ENCODE results near the gene HSD17B11. TPM values are rescaled to one million over a fixed set of nuclear protein-coding genes. Genes with fewer than 3 reads are reported as not detected.
"Not testable (repeated sequence)": the region's sequence is repeated elsewhere in the genome, so short reads cannot be mapped to it uniquely, and the experiment has no call there.

The HSD17B11 gene
- total RNA-seq, 1 donor, result 49.6 TPM

GRCh38 chr4:87390551-87390890, 467 bp downstream of the HSD17B11 start:
- no peaks in the 10 kb centered on the region for H4K20me1 ChIP-seq (ENCODE audit: insufficient read depth, low read length)
- H3K4me1 ChIP-seq (ENCODE audit: insufficient read depth, low read length), result peaks cover 17% of the 10 kb centered on the region
- peak overlapping the region; percentile 35 for H3K27ac ChIP-seq (ENCODE audit: low read depth, low read length)
- no peaks in the 10 kb centered on the region for H3K9me3 ChIP-seq (ENCODE audit: low read depth, low read length)
- peaks cover 33% of the 10 kb centered on the region for H3K79me2 ChIP-seq (ENCODE audit: insufficient read depth, low read length)
- no peaks in the 10 kb centered on the region for H3K36me3 ChIP-seq (ENCODE audit: insufficient read depth, low read length)
- H3K4me2 ChIP-seq (ENCODE audit: insufficient read depth, low read length), result peak overlapping the region; percentile 86
- no peak for DNase-seq (ENCODE audit: insufficient read length, low spot score, missing footprints)
- peak overlapping the region; percentile 93 for H2AFZ ChIP-seq (ENCODE audit: low read length)
- peak overlapping the region; percentile 78 for H3K4me3 ChIP-seq (ENCODE audit: insufficient read depth, low read length)
- TF ChIP-seq, protein P1, sequence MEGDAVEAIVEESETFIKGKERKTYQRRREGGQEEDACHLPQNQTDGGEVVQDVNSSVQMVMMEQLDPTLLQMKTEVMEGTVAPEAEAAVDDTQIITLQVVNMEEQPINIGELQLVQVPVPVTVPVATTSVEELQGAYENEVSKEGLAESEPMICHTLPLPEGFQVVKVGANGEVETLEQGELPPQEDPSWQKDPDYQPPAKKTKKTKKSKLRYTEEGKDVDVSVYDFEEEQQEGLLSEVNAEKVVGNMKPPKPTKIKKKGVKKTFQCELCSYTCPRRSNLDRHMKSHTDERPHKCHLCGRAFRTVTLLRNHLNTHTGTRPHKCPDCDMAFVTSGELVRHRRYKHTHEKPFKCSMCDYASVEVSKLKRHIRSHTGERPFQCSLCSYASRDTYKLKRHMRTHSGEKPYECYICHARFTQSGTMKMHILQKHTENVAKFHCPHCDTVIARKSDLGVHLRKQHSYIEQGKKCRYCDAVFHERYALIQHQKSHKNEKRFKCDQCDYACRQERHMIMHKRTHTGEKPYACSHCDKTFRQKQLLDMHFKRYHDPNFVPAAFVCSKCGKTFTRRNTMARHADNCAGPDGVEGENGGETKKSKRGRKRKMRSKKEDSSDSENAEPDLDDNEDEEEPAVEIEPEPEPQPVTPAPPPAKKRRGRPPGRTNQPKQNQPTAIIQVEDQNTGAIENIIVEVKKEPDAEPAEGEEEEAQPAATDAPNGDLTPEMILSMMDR (IDR thresholded peaks at IDR 0.05; ENCODE audit: extremely low read depth, low read depth, low read length), result no peak
- H3K27me3 ChIP-seq (ENCODE audit: insufficient read depth, low read length), result no peaks in the 10 kb centered on the region

GRCh38 chr4:87390055-87390454, 933 bp downstream of the HSD17B11 start:
- H2AFZ ChIP-seq (ENCODE audit: low read length); H3K9me3 ChIP-seq (ENCODE audit: low read depth, low read length); H3K36me3 ChIP-seq (ENCODE audit: insufficient read depth, low read length); H3K27ac ChIP-seq (ENCODE audit: low read depth, low read length); DNase-seq (ENCODE audit: insufficient read length, low spot score, missing footprints); H4K20me1 ChIP-seq (ENCODE audit: insufficient read depth, low read length); H3K27me3 ChIP-seq (ENCODE audit: insufficient read depth, low read length): not testable (repeated sequence)
- H3K4me1 ChIP-seq (ENCODE audit: insufficient read depth, low read length), result peaks cover 17% of the 10 kb centered on the region
- peak overlapping the region; percentile 86 for H3K4me2 ChIP-seq (ENCODE audit: insufficient read depth, low read length)
- H3K4me3 ChIP-seq (ENCODE audit: insufficient read depth, low read length), result peak overlapping the region; percentile 78
- peaks cover 33% of the 10 kb centered on the region for H3K79me2 ChIP-seq (ENCODE audit: insufficient read depth, low read length)

DNA sequence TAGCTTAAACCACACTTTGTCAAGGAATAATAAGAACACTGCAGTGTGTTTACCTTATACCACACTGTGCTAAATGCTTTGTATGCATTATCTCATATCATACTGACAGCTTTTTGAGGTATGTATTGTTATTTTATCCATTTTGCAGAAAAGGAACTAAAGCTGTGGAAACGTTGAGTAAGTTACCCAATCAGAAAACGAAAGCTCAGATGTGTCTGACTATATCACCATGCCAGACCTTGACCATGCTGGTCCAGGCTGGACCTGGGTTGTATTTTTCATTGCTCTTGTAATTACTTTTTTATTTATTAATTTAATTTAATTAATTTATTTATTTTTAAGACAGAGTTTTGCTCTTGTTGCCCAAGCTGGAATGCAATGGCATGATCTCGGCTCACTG, 2.1 kb downstream of the HSD17B11 start:
- Histone ChIP-seq H3K27me3 (ENCODE audit: insufficient read depth, low read length) (no peaks in the 10 kb centered on the region), H3K36me3 (ENCODE audit: insufficient read depth, low read length) (no peaks in the 10 kb centered on the region), H2AFZ (ENCODE audit: low read length) (no peak overlapping the region), H3K9me3 (ENCODE audit: low read depth, low read length) (no peaks in the 10 kb centered on the region), H3K4me2 (ENCODE audit: insufficient read depth, low read length) (no peak overlapping the region), H3K27ac (ENCODE audit: low read depth, low read length) (no peak overlapping the region), H4K20me1 (ENCODE audit: insufficient read depth, low read length) (no peaks in the 10 kb centered on the region), H3K4me3 (ENCODE audit: insufficient read depth, low read length) (no peak overlapping the region), H3K79me2 (ENCODE audit: insufficient read depth, low read length) (peaks cover 33% of the 10 kb centered on the region), H3K4me1 (ENCODE audit: insufficient read depth, low read length) (peaks cover 17% of the 10 kb centered on the region)
- TF ChIP-seq, protein P1 (IDR thresholded peaks at IDR 0.05; ENCODE audit: extremely low read depth, low read depth, low read length), result no peak
- DNase-seq (ENCODE audit: insufficient read length, low spot score, missing footprints), result no peak

DNA sequence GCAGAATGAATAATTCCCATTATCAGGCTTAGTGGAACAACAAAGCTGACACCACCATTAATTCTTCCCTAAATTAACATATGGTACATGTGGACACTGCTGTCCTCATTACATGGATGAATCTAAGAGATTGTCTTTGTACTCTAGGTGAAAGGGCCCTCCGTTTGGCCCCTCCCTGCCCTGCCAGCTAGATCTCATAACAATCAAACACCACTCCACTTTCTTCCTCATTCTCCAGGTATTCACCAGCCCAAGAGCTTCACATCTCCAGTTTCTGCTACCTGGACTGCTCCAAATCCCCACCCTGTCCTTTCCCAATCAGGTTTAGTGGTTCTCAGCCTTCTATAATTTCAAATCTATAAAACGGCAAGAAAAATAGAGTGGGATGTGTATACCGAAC, 3.8 kb downstream of the HSD17B11 start:
- H3K9me3 ChIP-seq (ENCODE audit: low read depth, low read length), result no peaks in the 10 kb centered on the region
- H3K4me3 ChIP-seq (ENCODE audit: insufficient read depth, low read length), result no peak overlapping the region
- peaks cover 36% of the 10 kb centered on the region for H3K79me2 ChIP-seq (ENCODE audit: insufficient read depth, low read length)
- peaks cover 17% of the 10 kb centered on the region for H3K4me1 ChIP-seq (ENCODE audit: insufficient read depth, low read length)
- no peak overlapping the region for H3K27ac ChIP-seq (ENCODE audit: low read depth, low read length)
- no peaks in the 10 kb centered on the region for H3K27me3 ChIP-seq (ENCODE audit: insufficient read depth, low read length)
- no peaks in the 10 kb centered on the region for H4K20me1 ChIP-seq (ENCODE audit: insufficient read depth, low read length)
- H2AFZ ChIP-seq (ENCODE audit: low read length), result no peak overlapping the region
- H3K36me3 ChIP-seq (ENCODE audit: insufficient read depth, low read length), result no peaks in the 10 kb centered on the region
- TF ChIP-seq, protein P1 (IDR thresholded peaks at IDR 0.05; ENCODE audit: extremely low read depth, low read depth, low read length), result no peak
- H3K4me2 ChIP-seq (ENCODE audit: insufficient read depth, low read length), result no peak overlapping the region
- no peak for DNase-seq (ENCODE audit: insufficient read length, low spot score, missing footprints)

DNA sequence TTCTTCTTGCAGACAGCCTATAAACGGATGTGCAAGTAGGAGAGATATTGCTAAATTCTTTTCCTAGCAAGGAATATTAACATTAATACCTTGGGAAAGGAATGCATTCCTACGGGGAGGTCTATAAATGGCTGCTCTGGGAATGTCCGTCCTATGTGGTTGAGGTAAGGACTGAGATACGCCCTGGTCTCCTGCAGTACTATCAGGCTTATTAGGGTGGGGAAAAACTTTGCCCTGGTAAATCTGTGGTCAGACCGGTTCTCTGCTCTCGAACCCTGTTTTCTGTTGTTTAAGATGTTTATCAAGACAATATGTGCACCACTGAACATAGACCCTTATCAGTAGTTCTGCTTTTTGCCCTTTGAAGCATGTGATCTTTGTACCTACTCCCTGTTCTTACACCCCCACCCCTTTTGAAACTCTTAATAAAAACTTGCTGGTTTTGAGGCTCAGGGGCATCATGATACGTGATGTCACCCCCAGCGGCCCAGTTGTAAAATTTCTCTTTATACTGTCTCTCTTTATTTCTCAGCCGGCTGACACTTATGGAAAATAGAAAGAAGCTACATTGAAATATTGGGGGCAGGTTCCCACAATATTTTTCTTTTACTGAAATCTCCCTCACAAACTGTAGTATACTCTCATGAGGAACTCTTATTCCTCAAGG, 6.4 kb downstream of the HSD17B11 start:
- H3K36me3 ChIP-seq (ENCODE audit: insufficient read depth, low read length); H3K4me2 ChIP-seq (ENCODE audit: insufficient read depth, low read length): not testable (repeated sequence)

More for the DNA sequence above, 6.4 kb downstream of the HSD17B11 start:
- not testable (repeated sequence) for H3K4me3 ChIP-seq (ENCODE audit: insufficient read depth, low read length); H3K9me3 ChIP-seq (ENCODE audit: low read depth, low read length); H2AFZ ChIP-seq (ENCODE audit: low read length); H3K4me1 ChIP-seq (ENCODE audit: insufficient read depth, low read length); H4K20me1 ChIP-seq (ENCODE audit: insufficient read depth, low read length); DNase-seq (ENCODE audit: insufficient read length, low spot score, missing footprints); H3K27me3 ChIP-seq (ENCODE audit: insufficient read depth, low read length); H3K27ac ChIP-seq (ENCODE audit: low read depth, low read length)
- H3K79me2 ChIP-seq (ENCODE audit: insufficient read depth, low read length), result peaks cover 26% of the 10 kb centered on the region
